DMS 273 (cell line): Measurements from ENCODE around the gene GRXCR1.

Source experiments
- DNase-seq: peaks from one replicate; lab custom pipeline; 2025; ENCODE audit not compliant: unreplicated experiment; lab: John Stamatoyannopoulos, UW

GRXCR1 gene

GRCh38 chr4:42892413-42892812 lies at the start of gene GRXCR1:
Gene GRXCR1, plus strand, starts transcription at chr4:42892713. Its CDS starts 554 bp downstream, at chr4:42893267.
- DNase-seq: no peak

DNA sequence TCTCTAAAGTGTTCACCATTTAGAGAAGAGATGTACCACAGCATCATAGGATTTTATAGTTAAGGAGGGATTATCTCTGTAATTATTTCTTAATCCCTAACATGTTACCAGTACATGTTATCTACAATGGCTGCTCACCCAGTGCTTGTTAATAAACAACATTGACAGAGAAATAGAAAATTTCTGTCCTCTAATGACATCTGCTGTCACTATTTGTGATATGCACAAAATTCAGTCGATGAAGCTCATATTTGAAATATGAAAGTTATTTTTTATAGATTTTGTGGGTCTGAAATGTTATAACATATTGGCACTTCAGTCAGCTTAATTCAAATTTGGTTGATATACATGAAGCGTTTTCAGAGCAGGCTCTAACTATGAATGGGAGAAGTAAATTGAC lies 48.8 kb upstream of the GRXCR1 start:
- no peak for DNase-seq

DNA sequence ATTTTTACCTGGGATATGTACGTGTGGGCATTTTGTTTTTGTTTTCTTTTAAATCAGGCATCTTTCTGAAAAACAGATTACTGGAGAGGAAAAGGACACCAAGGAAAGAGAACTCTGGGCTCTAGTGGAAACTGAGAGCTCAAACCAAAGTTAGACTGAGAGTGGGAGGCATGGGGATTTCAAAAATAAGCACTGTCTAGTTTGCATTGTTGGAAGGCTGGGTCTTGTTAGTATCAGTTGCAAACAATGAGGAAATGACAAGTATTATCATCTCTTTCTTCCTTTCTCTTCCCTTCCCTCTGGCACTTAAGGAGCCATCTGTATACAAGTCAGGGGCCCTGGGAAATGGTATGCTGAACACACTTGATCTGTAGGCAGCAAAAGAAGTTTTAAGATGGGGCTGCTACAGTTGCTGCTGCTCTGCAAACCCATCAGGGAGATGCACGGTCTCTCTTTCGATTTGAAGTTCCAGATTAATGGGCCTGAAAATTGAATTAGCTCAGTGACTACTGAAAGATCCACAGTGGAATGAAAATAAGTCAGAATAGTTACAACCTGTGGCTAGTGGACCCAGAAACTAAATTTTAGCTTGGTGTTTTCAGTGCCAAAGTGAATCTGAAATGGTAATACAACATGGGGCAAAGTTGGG lies 48.0 kb upstream of the GRXCR1 start:
- DNase-seq: no peak

GRCh38 chr4:42845586-42845985 lies 46.9 kb upstream of the GRXCR1 start:
- DNase-seq: no peak

GRCh38 chr4:42855779-42856178 lies 36.7 kb upstream of the GRXCR1 start:
- no peak for DNase-seq

- DNase-seq: peak; percentile 74
These were observed 26.8 kb upstream of the GRXCR1 start for GRCh38 chr4:42865572-42866189.

DNA sequence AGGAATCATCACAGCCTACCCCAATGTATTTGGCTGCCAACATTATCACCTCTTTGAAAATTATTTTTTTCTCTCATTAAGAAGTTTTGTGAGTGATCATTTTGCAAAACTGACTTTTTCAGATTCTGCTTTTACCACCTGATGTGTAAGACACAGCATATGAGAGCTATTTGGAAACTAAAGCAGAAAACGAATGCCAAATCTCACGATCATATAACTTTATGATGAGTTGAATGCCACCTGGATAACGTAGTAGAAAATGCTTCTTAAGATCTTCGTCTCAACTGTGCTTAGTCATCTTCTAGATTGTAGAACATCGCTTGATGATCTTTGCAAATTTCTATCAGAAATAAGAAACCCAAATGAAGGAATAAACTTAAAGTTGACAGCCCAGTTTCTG lies 21.3 kb upstream of the GRXCR1 start:
- no peak for DNase-seq

GRCh38 chr4:42871671-42872290 lies 20.7 kb upstream of the GRXCR1 start:
- peak; percentile 49 for DNase-seq

GRCh38 chr4:42878863-42879262 lies 13.7 kb upstream of the GRXCR1 start:
- DNase-seq: no peak

DNA sequence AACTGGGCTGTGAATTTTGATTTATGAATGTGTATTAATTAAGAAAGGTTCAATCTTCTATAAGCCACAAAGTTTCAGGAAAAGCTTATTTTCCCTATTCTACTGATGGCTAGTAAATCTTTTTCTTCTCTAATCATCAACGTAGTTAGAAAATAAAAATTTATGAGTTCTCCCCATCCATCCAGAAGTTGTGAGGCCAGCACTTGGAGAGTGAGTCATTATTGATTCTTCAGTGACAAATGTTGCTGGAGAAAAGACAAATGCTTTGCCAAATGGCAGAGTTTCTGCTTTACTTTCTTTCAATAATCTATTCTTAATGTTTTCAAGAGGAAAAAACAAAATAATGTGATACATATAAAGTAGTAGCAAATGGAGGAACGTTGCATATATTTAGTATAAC lies 11.3 kb upstream of the GRXCR1 start:
- no peak for DNase-seq

DNA sequence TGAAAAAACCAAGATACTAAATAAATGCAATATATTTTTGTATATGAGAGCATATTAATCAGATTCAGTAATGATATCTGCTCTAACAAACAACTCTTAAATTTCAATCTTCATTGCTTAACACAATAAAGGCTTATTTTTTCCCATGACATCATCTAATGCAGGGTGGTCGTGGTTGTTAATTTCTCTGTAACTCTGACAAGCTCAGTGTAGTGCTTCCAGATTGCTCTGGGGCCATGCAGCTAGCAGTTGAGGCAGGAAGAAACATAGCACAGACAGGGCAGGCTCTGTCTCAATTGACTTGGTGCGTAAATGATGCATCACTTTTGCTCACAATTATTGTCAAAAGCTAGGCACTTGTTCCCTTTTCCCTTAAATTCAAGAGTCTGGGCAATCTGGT lies 869 bp upstream of the GRXCR1 start:
- no peak for DNase-seq

- DNase-seq: no peak
These were observed 2.9 kb downstream of the GRXCR1 start for GRCh38 chr4:42895452-42895851.

DNA sequence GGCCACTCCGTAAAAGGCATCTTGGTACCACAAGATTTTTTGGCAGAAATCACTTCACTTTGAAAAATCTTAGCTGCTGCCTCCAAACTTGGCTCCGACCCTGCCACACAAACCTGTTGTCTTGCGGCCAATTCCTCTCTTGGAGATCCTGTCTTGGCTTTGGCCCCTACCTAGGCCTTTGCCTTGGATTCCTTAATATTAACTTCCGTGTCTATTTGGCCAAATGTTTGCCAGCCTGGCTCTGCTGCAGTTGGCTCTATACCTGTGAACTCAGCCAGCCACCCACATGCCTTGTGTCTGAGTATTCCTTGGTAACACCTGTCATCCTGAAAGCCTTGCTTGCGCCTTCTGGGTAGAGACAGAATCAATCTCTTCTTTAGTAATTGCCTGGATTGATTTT lies 12.5 kb downstream of the GRXCR1 start:
- DNase-seq: no peak

DNA sequence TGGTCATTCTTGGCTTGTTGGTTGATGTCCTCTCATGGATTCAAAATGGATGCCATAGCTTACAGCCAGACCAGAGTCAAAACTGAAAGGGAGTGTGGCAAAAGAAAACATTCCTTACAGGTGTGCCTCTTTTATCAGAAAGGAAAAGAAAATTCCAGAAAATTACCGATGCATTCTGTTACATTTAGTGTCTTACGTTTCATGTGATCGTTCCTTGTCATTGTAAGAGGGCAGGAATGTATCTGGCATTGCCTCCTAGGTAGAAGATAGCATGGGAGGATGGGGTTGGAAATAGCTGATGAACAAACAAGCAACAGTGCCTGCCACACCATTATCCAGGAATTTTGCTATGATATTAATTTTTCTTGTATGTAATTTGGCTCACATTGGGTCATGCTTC lies 13.1 kb downstream of the GRXCR1 start:
- no peak for DNase-seq

DNA sequence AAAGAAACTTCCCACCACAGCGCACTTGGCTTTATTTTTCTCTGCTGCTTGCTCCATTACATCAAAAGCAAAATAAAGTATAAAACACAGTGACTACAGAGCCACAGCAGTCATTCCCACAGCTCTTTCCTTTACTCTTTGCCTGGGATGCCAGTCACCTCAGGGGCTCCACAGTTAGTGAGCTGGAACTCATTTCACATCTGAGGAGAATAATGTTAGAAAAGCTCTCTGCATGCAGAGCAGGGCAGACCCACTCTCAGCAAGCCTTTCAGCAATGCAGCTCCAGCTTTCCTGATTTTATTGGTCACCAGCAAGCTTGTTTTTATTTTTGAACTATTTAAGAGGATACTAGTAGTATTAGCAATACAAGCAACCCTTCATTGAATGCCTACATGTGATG lies 13.8 kb downstream of the GRXCR1 start:
- no peak for DNase-seq

DNA sequence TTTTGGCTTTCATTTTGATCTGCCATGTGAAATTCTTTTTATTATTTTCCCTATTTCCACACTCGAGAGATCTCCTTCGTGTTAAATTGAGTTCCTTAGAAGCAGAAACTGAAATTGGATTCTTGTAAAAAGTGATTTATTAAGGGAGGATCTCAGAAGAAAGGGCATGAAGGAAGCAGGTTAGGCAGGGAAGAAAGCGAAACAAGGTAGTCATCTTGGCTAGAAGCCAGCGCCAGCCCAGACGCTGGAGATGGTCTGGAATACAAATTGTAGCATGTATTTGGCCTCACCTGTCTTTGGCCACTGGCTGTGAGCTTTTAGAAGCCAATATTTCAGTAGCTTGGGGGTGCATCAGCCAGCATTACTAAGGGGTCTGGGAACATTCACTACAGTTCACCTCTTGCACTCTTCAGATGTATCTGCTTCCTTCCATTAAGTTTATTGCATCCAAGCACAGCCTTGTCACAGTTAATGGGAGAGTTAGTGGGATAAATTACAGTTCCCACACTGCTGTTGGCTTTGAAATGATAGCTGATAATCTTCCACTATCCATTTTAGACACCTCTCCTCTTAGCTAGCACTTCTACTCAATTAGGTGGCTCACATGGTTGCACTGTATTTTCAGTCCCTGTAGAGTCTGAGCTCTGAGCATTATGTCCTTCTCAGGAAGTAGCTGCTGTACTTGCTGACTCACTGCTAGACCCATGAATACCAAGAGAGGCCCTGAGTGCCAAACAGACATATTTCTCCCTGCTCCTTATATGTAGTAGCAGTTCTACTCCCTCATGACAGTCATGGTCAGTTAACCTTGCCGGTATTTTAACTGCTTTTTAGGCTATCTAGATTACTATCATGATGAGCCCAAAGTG lies 14.6 kb downstream of the GRXCR1 start:
- DNase-seq: no peak

DNA sequence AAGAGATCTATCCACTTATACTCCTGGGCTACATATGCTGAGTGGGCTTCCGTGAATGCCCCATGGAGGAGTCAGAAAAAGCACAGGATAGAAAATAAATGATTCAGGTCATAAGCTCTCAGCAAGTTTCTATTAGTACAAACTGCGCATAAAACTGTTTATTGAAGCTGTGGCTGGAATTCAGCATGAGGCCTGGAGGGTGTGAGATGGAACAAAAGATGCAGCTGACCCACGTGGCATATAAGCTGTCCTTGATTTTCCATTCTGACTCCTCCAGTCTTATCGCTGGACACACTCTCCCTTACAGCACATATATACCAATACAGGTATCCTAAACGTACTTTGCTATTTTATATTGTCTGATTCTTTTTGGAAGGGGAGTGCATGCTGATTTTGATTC lies 17.9 kb downstream of the GRXCR1 start:
- DNase-seq: no peak

DNA sequence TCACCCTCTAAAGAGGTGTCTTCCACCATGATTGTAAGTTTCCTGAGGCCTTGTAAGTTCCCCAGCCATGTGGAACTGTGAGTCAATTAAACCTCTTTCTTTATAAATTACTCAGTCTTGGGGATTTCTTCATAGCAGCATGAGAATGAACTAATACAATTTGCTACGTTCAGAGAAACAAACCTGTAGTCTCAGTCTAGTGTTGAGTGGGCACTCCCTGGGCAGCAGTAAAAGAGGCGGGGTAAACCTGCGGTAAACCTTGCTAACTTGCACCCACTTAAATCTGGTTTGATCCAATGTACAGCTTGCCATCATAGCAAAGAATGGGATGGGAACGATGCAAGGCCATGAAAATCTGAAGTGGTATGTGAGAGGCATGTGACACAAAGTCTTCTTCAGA lies 22.4 kb downstream of the GRXCR1 start:
- no peak for DNase-seq

- DNase-seq: no peak
These were observed 23.0 kb downstream of the GRXCR1 start for GRCh38 chr4:42915484-42915883.

DNA sequence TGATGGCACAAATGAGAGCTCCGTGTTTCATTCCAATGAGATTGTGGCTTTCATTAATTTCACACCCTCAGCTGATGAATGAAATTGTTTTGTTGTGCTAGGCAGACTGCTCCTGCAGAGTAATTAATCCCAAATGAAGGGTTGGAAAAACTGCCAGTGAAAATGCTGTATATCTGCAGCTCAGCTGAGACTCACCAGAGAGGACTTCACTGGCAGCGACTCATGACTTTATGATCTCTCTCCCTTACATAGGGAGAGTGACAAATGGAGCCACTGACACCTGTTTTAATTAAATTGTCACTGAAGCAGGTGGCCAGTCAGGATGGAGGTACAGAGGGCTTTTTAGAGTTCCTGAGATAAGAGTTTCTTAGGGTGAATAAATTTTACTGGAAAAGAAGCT lies 24.8 kb downstream of the GRXCR1 start:
- DNase-seq: no peak

DNA sequence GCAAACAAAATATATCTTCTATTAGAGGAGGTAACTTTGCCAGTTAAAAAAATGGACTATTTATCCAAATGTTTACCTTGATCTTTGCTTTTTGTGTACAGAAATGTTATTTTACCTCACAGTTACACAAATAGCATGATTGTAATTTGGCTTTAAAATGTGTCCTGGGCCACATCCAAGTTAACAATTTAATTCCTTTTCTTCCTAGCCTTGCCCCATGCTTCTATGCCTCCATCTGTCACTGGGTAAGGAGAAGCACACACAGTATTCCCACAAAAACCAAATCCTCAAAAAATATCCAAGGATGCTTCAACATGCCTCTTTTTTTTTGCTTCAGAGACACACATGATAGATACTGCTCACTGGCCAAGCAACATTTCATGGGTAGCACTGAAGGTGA lies 30.9 kb downstream of the GRXCR1 start:
- no peak for DNase-seq

GRCh38 chr4:42925921-42926320 lies 33.4 kb downstream of the GRXCR1 start:
- DNase-seq: no peak
